GM18508 (cell line): ENCODE data around the gene CAMSAP1.

ENCODE experiments used
- ATAC-seq: cut with Tn5 transposase; IDR thresholded peaks from one replicate; pipeline ENCODE4 v1.9.1; 2021; ENCODE audit warnings: moderate number of reproducible peaks; ENCODE audit not compliant: insufficient read depth, unreplicated experiment

The CAMSAP1 gene

DNA sequence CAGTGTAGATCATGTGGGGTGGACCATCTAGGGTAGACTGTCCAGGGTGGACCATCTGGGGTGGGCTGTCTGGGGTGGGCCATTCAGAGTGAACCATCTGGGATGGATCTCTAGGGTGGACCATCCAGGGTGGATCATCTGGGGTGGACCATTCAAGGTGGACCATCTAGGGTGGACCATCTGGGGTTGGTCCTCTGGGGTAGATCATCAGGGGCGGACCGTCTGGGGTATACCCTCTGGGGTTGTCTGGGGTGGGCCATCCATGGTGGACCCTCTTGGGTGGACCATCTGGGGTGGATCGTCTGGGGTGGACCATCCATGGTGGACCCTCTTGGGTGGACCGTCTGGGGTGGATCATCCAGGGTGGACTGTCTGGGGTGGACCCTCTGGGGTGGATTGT is 141.1 kb downstream of the CAMSAP1 start:
- no peak for ATAC-seq

DNA sequence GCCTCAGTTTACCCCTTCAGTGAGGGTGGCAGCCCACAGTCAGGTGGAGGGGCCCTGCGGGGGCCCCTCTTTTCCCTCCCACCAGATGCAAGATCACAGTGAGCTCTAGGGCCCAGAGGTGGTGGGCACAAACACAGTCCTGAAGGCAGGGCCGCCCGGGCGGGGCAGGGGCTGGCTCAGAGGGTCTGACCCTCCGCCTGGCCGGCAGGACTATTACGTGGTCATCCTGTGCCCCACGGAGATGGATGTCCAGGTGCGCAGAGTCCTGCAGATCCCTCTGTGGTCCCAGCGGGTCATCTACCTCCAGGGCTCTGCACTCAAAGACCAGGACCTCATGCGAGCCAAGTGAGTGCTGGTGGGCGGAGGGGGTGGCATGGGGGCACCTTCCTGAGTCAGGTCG is 141.9 kb downstream of the CAMSAP1 start:
- no peak for ATAC-seq

- ATAC-seq: no peak
These were observed 142.6 kb downstream of the CAMSAP1 start for GRCh38 chr9:135764731-135765130.

DNA sequence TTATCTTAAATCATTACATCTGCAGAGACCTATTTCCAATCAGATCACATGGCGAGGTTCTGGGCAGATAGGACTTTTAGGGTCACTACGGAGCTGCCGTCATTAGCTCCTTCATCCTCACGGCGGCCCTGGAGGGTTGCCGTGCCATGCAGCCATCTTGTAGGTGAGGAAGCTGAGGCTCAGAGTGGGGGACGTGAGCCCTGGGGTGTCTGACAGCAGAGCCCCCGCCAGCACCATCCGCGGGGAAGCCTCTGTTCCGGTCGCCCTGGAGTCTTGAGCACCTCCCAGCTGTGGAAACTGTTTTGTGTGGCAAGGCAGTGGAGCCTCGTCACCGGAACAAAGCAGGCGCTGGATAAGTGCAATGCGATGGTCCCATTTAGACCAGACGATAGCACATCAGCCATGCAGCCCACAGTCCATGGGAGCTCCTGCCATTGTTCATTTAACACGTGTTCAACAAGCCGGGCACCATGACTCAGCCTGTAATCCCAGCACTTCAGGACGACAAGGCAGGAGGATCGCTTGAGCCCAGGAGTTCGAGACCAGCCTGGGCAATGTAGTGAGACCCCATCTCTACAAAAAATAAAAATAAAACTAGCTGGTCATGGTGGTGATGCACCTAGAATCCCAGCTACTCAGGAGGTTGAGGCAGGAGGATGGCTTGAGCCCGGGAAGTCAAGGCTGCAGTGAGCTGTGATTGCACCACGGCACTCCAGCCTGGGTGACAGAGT is 143.5 kb downstream of the CAMSAP1 start:
- no peak for ATAC-seq

DNA sequence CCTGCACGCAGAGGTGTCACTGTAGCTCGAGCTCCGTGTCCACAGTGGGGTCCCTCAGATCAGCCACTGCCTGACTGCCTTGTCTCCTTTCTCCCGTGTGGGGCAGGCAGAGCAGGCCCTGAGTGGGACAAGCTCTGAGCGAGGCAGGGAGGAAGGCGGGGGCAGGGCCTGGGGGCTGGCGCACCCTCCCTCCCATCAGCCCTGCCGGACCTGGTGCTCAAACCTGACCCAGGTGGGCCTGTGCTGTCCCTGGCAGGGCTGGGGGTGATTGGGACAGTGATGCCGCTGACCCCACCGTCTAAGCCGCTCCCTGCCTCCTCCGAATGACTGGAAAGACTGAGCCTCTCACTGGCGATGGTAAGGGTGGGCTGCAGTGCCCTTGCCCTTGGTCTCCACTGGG is 144.4 kb downstream of the CAMSAP1 start:
- no peak for ATAC-seq

GRCh38 chr9:135761845-135762168 is 145.5 kb downstream of the CAMSAP1 start:
- no peak for ATAC-seq

DNA sequence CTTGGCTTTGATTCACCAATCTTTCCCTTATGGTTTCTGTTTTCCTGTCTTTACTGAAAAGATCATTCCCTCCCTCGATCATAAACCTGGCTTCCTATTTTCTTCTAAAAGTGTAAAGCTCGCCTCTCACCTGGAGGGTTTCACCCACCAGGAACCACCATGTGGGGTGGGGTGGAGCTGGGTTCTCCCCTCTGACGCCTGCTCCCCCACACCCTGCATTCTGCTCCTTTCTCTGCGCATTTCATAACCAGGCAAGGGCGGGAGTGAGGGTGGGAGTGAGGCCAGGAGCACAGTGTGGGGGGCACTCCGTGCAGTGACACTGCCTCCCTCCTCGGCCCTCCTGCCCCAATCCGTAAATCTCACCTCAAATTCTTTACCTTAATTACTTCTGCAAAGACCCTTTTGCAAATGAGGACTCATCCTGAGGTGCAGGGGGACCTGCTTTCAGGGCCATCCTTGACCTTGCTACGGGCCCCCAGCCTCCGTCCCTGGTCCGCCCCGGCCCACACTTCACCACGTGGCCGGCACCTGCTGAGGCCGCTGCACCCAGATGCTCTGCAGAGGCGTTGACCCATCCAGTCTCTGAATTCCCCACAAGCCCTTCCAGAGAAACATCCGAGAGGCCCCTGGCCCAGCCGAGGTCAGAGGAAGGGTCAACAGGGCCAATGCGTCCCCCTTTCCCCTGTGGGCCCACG is 146.0 kb downstream of the CAMSAP1 start:
- ATAC-seq: no peak

DNA sequence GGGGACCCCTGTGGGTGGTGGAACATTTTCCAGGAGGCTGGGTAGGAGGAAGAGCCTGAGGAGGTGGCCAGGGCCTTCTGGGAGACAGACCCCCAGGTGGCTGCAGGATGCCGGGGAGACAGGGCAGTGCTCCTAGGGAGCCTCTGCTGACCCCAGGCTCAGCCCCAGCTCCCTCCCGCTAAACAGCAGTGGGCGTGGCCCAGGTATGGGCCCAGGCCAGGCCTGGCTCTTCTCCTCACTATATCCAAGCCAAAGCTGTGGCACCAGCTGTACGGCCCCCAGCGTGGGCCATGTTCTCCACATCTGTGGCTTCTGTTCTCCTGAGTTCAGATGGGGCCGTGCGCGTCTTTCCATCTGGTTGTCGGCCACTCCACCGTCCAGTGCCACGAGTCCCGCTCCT is 146.9 kb downstream of the CAMSAP1 start:
- no peak for ATAC-seq

DNA sequence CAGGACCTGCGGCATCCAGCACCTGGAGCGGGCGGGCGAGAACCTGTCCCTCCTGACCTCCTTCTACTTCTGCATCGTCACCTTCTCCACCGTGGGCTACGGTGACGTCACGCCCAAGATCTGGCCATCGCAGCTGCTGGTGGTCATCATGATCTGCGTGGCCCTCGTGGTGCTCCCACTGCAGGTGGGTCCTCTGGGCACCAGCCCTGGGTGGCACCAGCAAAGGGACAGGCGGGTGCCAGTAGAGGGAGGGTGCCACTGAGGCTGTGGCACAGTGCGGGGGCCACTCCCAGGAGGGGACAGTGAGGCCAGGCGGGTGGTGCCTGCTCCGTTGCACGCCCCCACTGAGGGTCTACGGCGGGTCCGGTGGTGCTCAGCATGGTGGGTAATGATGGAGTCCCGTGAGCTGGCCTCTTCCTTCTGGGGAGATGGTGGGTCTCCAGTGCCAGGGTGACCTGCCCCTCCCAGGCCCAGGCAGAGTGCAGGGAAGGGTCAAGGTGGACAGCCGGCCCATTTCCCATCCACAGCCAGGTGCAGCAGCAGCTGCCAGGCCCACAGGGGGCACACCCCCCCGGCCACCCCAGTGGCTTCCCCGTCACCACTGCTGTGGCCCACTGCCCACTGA is 147.6 kb downstream of the CAMSAP1 start:
- no peak for ATAC-seq

DNA sequence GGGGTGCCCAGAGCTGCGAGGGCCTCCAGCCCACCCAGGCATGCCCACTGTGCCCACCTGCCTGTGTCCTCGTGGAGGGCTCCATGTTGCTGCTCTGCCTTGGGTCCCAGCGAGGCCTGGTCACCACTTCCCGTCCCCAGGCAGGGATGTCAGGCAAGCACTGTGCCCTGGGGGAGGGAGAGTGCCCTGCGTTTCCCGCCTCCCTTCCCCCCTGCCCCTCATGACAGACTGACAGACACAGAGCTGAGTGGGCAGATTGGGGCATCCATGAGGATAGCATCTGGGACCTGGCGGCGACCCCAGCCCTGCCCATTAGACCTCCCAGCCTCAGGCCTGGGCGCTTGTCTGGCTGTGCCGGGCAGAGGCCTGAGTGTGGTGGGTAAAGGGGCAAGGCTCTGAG is 148.5 kb downstream of the CAMSAP1 start:
- no peak for ATAC-seq
